GM06990 (cell line): ENCODE data around the gene ANKDD1A.

Source experiments
- DNase-seq: peaks from one replicate; pipeline ENCODE4 v3.0.0-alpha.2; 2011; ENCODE audit not compliant: insufficient read length; ENCODE audit errors: extremely low read depth
- H3K27me3 ChIP-seq: replicated peaks from 2 replicates; pipeline ENCODE4 v1.6.0; 2011; ENCODE audit warnings: low read length; ENCODE audit not compliant: control insufficient read depth, insufficient read depth
- H3K36me3 ChIP-seq: 2 replicates; pipeline ENCODE4 v1.5.1; 2011; ENCODE audit warnings: low read length; ENCODE audit not compliant: control insufficient read depth, insufficient read depth
- H3K4me3 ChIP-seq: replicated peaks from 2 replicates; pipeline ENCODE4 v1.5.1; 2011; ENCODE audit warnings: low read depth, mild to moderate bottlenecking, control low read depth, low read length
- CTCF ChIP-seq: IDR thresholded peaks from 2 replicates; pipeline ENCODE4 v1.5.1; 2011; ENCODE audit warnings: low read length, control low read depth, mild to moderate bottlenecking, inconsistent platforms; ENCODE audit not compliant: insufficient read depth, poor library complexity, severe bottlenecking

Gene ANKDD1A

GRCh38 chr15:64954395-64954794, 42.7 kb downstream of the ANKDD1A start:
- no peak for DNase-seq
- H3K27me3 ChIP-seq = no peaks in the 10 kb centered on the region

DNA sequence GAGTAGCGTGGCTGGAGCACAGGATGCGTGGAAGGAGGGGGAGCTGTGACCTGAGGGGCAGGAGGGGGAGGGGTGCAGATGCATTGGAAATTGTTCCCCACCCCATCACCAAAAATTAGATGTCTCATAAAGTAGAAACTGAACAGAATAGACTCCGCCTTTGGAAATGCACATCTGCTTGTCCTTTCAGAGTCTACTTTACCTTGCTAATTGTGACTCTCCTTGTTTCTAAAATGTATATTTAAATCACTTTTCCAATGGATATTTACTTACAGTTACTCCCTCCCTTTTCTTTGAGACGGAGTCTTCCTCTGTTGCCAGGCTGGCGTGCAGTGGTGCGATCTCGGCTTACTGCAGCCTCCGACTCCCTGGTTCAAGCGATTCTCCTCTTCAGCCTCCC, 47.4 kb downstream of the ANKDD1A start:
- DNase-seq = no peak
- Histone ChIP-seq H3K4me3 (no peak overlapping the region), H3K36me3 (peaks cover 30% of the 10 kb centered on the region), H3K27me3 (no peaks in the 10 kb centered on the region)
- TF ChIP-seq CTCF = no peak

More at GRCh38 chr15:64954395-64954794, 42.7 kb downstream of the ANKDD1A start:
- Histone ChIP-seq H3K36me3 (peaks cover 12% of the 10 kb centered on the region), H3K4me3 (no peak overlapping the region)
- no peak for TF ChIP-seq CTCF

DNA sequence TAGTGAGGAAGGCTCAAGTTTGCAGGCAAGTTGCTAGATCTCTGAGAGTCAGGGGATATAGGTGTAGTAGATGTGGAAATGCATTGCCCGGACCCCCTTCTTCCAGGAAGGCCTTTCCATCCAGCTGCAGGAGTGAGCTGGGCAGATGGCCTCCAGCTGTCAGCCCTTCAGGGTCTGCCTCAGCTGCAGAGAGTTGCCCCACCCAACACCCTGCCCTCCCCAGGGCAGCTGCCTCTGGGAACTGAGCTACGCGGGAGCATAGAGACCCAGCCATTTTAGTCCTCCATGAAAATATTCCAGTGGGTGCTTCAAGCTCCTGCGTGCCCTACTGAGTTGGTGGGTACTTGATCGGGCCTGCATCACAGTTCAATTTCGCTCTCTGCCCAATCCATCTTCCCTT, 48.5 kb downstream of the ANKDD1A start:
- peaks cover 36% of the 10 kb centered on the region for H3K36me3 ChIP-seq
- H3K27me3 ChIP-seq = no peaks in the 10 kb centered on the region
- no peak for TF ChIP-seq CTCF
- no peak for DNase-seq
- no peak overlapping the region for H3K4me3 ChIP-seq

- DNase-seq = no peak
- Histone ChIP-seq H3K4me3 (no peak overlapping the region), H3K27me3 (no peaks in the 10 kb centered on the region), H3K36me3 (peaks cover 33% of the 10 kb centered on the region)
- no peak for TF ChIP-seq CTCF
Observed at GRCh38 chr15:64961013-64961412, 49.3 kb downstream of the ANKDD1A start.

GRCh38 chr15:64969401-64969800, 57.7 kb downstream of the ANKDD1A start:
- no peak for TF ChIP-seq CTCF
- no peak overlapping the region for H3K4me3 ChIP-seq
- H3K36me3 ChIP-seq = peaks cover 14% of the 10 kb centered on the region
- DNase-seq = no peak
- no peaks in the 10 kb centered on the region for H3K27me3 ChIP-seq

- no peaks in the 10 kb centered on the region for H3K27me3 ChIP-seq
- TF ChIP-seq CTCF = no peak
- no peak overlapping the region for H3K4me3 ChIP-seq
- no peak for DNase-seq
- H3K36me3 ChIP-seq = peaks cover 9% of the 10 kb centered on the region
Observed at GRCh38 chr15:64970698-64971097, 59.0 kb downstream of the ANKDD1A start.
